OCI-M2 (cell line): Measurements from ENCODE around the gene TNFAIP6.
"Not testable (repeated sequence)": the region's sequence is repeated elsewhere in the genome, so short reads cannot be mapped to it uniquely, and the experiment has no call there.

Experiments
- DNase-seq: peaks from one replicate; lab custom pipeline; 2025; ENCODE audit not compliant: unreplicated experiment; lab: John Stamatoyannopoulos, UW

The TNFAIP6 gene

DNA sequence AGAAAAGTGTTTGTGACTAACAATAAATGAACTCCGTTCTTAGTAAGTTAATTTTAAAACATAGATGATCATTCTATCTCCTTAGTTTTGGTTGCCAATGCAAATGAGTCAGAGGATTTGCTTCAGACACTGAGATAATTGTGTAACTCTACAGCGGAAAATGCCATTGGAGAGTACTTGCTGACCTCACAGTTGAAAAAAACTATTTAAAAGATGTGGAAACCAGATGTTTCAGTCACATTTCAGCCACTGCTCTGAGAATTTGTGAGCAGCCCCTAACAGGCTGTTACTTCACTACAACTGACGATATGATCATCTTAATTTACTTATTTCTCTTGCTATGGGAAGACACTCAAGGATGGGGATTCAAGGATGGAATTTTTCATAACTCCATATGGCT, at the start of gene TNFAIP6:
TNFAIP6 (plus strand) TSS at position 234 of the 400 bp plus-strand sequence; CDS start at position 309, 75 bp downstream.
- no peak for DNase-seq

DNA sequence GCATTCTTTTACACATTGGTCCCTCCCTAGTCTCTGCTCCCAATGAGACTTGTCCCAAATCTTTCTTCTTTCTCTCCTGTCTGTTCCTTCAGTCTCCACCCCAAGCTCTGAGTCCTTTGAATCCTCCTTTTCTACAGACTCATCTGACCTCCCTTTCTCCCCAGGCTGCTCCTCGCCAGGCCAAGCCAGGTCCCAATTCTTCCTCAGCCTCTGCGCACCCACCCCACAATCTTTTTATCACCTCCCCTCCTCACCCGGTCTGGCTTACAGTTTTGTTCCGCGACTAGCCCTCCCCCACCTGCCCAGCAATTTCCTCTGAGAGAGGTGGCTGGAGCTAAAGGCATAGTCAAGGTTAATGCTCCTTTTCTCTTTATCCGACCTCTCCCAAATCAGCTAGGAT, 47.1 kb upstream of the TNFAIP6 start:
- not testable (repeated sequence) for DNase-seq

- DNase-seq, result not testable (repeated sequence)
Observed at GRCh38 chr2:151312440-151312839, 45.0 kb upstream of the TNFAIP6 start.

DNA sequence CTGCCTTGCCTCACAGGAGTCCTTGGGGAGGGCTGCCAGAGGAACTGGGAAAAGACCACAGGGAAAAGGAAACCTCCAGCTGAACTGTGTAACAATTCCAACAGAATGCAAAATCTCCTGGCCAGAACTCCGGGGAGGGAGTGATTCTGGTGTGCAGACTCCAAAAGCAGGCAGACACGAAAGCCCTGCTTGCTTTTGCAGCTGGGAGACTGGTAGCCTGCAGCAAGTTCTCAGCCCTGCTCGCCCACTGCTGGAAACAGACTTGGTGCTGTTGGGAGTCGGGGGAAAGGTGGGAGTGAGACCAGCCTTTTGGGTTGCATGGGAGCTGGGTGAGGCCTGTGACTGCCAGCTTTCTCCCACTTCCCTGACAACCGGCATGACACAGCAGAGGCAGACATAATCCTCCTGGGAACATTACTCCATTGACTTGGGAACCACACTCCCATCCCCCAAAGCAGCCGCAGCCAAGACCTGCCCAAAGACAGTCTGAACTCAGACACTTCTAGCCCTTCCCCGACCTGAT, 42.0 kb upstream of the TNFAIP6 start:
- no peak for DNase-seq

DNA sequence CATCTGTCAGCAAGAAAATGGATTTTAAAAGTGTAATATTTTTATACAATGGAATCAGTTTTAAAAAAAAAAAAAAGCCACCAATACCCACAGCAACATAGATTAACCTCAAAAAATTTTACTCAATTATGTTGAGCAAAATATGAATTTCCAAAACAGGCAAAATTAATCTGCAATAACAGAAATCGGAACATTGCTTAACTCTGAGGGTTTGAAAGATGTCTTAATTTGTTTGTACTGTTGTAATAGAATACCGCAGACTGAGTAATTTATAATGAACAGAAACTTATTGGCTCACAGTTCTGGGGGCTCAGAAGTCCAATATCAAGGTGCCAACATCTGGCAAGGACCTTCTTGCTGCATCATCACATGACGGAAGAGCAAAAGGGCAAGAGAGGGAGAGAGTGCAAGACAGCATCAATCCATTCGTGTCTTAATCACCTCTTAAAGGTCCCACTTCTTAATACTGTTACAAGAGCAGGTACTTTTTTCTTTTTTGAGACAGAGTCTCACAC, 31.8 kb upstream of the TNFAIP6 start:
- DNase-seq, result no peak

GRCh38 chr2:151326554-151326953, 30.8 kb upstream of the TNFAIP6 start:
- no peak for DNase-seq

DNA sequence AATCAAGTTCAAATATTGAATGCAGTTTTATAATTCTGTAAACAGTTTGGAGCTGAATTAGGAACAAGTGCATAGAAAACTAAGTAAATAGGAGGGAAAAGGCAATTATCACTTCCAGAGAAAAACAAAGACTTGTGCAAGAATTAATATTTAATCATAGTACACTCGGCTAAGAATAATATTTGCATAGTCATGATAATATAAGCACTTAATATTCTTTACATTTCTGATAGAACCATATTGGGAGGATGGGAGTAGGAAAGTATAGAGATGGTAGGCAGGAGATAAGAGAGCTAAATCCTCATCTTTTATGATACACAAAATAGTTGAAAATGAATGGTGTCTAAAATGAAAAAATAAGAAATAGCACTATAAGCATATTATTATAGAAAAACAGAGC, 27.4 kb upstream of the TNFAIP6 start:
- no peak for DNase-seq

- no peak for DNase-seq
Observed at GRCh38 chr2:151333083-151333482, 24.3 kb upstream of the TNFAIP6 start.

- DNase-seq, result no peak
Observed at GRCh38 chr2:151334082-151334815, 23.1 kb upstream of the TNFAIP6 start.

GRCh38 chr2:151336863-151337371, 20.5 kb upstream of the TNFAIP6 start:
- DNase-seq, result no peak

DNA sequence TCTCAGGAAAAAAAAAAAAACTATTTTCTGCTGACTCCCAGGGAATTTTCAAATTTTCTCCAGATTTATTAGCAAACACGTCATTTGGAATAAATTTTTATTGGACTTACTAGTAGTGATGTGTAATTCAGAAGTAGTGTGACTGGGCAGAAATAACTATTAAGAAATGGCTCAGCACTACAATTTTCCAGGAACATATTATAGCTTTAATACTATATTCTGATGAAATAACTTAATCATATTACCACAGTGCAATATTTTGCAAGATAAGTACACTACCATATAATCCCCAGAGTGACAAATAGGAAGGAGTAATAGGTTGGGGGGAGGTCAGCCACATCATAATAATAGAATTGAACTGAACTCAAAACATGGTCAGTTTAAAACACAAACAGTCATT, 19.7 kb upstream of the TNFAIP6 start:
- no peak for DNase-seq

GRCh38 chr2:151338115-151338514, 19.3 kb upstream of the TNFAIP6 start:
- no peak for DNase-seq

DNA sequence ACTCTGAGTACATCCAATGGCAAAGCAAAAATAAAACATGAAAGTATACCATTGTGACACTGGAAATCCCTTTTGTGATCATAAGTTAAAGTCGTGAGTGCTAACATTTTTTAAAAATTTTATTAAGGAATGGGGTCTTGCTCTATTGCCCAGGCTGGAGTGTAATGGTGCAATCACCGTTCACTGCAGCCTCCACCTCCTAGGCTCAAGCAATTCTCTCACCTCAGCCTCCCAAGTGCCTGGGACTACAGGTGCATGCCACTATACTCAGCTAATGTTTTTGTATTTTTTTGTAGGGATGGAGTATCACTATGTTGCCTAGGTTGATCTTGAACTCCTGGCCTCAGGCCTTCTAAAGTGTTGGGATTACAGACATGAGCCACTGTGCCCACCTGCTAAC, 14.3 kb upstream of the TNFAIP6 start:
- DNase-seq, result no peak

DNA sequence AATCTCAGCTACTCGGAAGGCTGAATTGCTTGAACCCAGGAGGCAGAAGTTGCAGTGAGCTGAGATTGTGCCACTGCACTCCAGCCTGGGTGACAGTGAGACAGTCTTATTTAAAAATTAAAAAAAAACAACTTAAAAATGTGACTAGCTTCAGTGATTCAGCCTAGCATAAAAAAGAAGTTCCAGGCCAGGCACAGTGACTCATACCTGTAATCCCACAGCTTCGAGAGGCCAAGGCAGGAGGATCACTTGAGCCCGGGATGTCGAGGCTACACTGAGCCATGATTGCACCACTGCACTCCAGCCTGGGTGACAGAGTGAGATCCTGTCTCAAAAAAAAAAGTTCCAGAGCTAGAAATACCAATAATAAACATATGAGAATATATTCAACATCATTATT, 13.2 kb upstream of the TNFAIP6 start:
- not testable (repeated sequence) for DNase-seq

- no peak for DNase-seq
Observed at GRCh38 chr2:151344906-151345305, 12.5 kb upstream of the TNFAIP6 start.

- no peak for DNase-seq
Observed at GRCh38 chr2:151347294-151347693, 10.1 kb upstream of the TNFAIP6 start.

DNA sequence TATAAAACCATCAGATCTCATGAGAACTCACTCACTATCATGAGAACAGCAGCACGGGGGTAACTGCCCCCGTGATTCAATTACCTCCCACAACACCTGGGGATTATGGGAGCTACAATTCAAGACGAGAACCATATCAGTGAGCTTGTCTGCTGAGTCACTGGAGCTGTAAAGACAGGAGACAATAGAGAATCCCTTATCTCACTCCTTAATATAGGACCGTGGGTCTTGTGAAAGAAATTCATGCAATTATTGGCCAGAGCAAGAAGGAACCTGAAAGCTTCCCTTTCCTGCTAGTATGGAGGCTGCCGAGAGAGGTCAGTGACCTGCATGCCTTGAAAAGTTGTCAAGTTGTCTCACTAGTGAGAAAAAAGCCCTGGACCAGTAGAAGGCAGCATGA, 9.5 kb upstream of the TNFAIP6 start:
- no peak for DNase-seq

GRCh38 chr2:151350579-151351195, 6.7 kb upstream of the TNFAIP6 start:
- DNase-seq, result no peak

DNA sequence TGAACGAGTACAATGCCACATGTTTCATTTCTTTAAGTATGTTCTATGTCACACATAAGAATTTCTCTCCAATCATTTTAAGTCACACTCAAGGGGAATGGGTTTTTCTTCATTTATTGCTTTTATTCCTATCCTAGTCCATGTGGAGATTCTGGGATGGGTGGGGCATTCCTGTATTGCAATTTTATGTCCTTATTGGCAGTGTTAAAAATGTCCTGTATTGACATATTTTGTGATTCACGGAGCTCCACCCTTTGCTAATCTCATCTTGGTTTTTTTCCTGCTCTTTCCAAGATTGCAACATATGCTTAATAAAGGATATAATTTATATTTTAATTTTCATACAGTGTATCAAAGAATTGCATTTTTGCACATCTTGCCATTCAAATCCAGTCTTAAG, 3.4 kb upstream of the TNFAIP6 start:
- DNase-seq, result no peak

DNA sequence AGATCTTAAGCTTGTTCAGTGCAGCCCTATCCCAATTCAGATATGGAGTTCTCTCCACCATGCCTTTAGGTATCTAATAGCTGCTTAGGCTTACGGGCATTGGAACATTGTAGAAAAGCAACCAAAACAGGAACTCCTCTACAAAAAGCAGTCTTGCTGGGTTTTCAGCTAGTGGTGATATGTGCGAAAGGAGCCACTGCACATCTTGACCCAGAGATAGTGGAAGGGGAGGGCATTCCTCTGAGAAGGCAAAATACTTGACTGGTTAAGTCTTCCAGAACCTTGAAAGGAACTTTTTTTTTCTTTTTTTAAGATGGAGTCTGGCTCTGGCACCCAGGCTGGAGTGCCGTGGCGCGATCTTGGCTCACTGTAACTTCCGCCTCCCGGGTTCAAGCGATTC, 2.6 kb upstream of the TNFAIP6 start:
- no peak for DNase-seq

DNA sequence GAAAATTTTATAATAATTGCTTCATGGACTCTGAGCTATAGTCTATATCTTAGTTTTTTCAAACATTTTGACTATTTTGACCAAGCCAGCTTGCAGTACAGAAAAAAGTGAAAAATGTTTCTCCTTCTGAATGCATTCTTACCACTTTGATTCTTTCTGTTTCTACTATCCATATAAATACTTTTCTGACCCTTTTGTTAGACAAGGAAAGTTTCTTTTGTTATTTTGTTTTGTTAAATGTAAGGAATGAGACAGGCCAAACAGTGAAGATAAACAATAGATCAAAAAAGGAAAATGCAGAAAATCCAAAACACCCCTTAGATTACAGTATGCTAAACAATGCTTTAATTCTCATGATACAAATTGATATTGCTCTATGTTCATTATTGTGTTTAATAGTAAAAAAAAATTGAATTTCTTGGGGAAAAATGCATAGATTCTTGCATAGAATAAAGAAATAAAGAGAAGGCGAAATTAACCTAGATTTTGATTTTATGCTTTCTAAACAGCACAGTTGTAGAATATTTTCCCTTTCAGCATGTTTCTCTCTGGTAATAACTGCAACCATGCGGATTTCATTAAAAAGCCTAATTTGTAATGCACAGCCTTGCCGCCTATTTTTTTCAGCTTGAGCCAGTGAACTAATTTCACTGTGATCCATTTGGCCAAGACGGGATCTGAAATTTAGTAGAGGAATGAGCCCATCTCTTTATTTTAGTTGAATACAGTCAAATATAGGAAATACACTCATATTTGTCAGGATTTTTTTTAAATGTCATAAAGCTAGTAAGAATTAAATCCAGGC, 976 bp downstream of the TNFAIP6 start:
- DNase-seq, result no peak
